Esophagus muscularis mucosa (tissue), 3 donors: ENCODE results near the gene LRRC3.

ENCODE experiments used
- CTCF ChIP-seq, 3 experiments: fragments of 200-600 bp in 2 of 3; fragments of 450-650 bp in 1 of 3; sonication (generic) in 2 of 3; IDR thresholded peaks; one replicate each; pipeline ENCODE4 v1.5.1; 2017 to 2019; ENCODE audit warnings: antibody characterized with exemption in 3 of 3, mild to moderate bottlenecking in 2 of 3, moderate library complexity in 1 of 3
- POLR2A ChIP-seq: fragments of 450-650 bp; IDR thresholded peaks from one replicate; pipeline ENCODE4 v1.6.1; 2017; ENCODE audit warnings: antibody characterized with exemption, moderate library complexity, mild to moderate bottlenecking, low read depth

GRCh38 chr21:44433791-44434567 is 21.3 kb upstream of the LRRC3 start:
- TF ChIP-seq CTCF (IDR thresholded peaks at IDR 0.05): no peak
- no peak for TF ChIP-seq POLR2A
